GM21529 (cell line): ENCODE data around the gene IGFL2.
"Not testable (repeated sequence)": the region's sequence is repeated elsewhere in the genome, so short reads cannot be mapped to it uniquely, and the experiment has no call there.

ENCODE experiments used
- ATAC-seq: cut with Tn5 transposase; IDR thresholded peaks from one replicate; pipeline ENCODE4 v1.9.1; 2021; ENCODE audit not compliant: unreplicated experiment

The IGFL2 gene

GRCh38 chr19:46147791-46148288, at the start of gene IGFL2:
TSS of gene IGFL2 (plus strand) at chr19:46148238. CDS start at chr19:46148279, 41 bp downstream.
- ATAC-seq = no peak

- no peak for ATAC-seq
Measured at GRCh38 chr19:46100344-46100743, 47.7 kb upstream of the IGFL2 start.

DNA sequence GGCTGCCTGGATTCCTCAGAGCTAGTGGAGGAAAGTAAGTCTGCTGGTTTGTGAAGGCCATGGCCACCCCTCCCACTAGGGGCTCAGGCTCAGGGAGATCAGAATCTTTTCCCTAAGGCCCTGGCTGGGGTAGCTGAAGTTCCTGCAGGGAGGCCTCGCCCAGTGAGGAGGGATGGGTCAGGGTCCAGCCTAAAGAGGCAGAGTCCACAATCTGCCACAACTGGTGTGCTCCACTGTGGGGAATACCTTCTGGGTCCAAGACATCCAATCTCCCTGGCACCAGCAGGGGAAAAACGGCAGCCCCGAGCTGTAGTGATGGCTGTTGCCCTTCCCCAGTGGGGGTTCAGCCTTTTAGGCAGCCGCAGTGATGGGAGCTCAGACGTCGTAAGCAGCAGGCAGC, 46.7 kb upstream of the IGFL2 start:
- no peak for ATAC-seq

GRCh38 chr19:46102333-46102732, 45.7 kb upstream of the IGFL2 start:
- not testable (repeated sequence) for ATAC-seq

GRCh38 chr19:46107371-46107770, 40.7 kb upstream of the IGFL2 start:
- no peak for ATAC-seq

- no peak for ATAC-seq
Measured at GRCh38 chr19:46109876-46110275, 38.2 kb upstream of the IGFL2 start.

DNA sequence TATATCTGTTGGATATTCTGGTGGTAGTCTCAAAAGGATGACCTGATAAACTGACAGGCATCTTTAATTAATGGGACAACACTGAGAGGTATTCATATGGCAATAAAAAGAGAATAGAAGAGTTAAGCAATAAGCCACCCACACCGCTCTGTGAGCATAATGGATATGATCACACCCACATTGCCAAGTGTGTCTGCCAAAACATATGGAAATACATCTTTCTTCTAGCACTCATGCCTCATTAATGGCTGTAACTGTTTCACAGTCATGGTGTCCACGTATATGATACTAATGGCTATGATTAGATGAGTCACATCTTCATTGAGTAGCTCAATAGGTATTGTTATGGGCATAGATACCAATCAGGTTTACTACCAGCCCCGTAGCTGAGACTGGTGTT, 36.7 kb upstream of the IGFL2 start:
- no peak for ATAC-seq

GRCh38 chr19:46112527-46112926, 35.5 kb upstream of the IGFL2 start:
- no peak for ATAC-seq

- no peak for ATAC-seq
Measured at GRCh38 chr19:46113726-46114125, 34.3 kb upstream of the IGFL2 start.

- ATAC-seq = peak; percentile 72
Measured at GRCh38 chr19:46115396-46116106, 32.5 kb upstream of the IGFL2 start.

GRCh38 chr19:46116121-46116520, 31.9 kb upstream of the IGFL2 start:
- ATAC-seq = no peak

DNA sequence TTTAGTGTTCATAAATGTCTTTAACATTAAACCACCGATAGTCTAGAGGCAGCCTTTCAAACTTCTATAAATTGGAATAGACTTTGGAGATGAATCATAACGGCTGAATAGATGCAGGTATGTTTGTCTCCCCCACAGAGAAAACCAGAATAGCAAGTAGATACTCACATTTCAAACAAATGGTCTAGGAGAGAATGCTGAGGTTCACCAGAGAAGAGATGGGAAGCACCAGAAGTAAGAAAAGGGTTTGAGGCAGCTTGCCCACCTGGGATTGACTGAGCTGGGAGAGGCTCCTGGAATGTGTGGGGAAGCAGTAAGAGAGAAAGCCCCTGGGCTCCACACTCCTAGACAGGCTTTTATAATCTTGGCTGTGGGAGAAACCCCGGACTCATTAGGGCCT, 29.9 kb upstream of the IGFL2 start:
- ATAC-seq = no peak

GRCh38 chr19:46124638-46125115, 23.4 kb upstream of the IGFL2 start, which contains the start of gene IGFL3:
TSS of gene IGFL3 (minus strand) at chr19:46124688. CDS start at chr19:46124649, 39 bp downstream.
- ATAC-seq = no peak

DNA sequence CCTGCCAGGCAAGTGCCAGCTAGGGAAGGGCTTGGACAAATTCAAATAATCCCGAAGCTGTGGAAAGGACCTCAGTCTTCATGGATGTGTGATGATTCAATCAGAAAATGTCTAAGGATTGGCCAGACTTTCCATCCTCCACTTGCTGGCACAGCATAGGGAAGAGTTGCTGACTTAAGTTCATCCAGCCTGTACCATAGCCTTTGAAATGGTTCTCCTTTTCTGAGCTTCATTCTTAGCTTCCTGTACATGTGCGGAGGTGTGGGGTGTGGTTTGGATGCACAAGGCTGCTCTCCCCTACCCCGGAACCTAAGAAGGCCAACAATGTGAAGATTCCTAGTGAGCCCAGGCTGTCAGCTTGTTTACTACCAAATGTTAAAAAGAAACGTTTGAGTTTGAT, 22.6 kb upstream of the IGFL2 start:
- ATAC-seq = no peak

DNA sequence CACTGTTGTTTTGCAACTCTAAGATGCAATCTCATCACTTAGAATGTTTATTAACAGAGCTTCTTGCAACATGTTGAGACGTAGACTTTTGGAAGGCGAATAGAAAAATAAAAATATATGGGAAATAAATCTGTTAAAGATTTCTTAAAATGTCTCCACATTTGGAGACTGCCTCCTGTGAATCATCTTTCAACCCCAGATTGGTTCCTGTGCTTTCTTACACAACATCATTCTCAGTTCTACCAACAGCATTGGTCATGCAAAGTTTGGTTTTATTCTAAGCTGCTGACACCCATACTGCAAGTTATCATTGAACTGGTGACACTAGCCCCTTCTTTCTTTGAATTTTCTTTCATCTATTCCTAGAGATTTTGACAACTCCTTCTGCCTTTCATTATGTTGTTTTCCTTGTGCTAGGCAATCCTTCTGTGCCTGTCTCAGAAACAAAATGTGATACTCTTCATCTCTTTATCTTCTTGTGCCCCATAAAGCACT, 21.9 kb upstream of the IGFL2 start:
- no peak for ATAC-seq

DNA sequence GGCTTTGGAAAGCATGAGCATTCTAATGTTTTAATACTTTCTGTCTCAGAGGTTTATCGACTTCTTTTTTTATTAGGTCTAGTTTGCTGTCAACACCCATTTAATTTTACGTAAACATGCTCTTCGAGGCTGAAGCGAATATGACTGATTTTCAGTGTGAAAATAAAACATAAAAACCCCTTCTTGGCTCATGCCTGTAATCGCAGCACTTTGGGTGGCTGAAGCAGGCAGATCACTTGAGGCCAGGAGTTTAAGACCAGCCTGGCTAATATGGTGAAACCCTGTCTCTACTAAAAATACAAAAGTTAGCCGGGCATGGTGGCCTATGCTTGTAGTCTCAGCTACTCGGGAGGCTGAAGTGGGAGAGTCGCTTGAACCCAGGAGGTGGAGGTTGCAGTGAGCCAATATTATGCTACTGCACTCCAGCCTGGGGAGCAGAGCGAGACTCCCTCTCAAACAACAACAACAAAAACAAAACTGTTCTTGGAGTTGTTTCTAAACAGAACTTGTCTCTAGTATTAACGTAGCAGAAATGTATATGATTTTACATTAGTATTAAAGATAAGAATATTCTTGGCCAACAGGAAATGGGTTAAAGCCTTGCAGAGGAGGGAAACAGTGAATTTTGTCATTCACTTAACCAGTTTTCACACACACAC, 16.4 kb upstream of the IGFL2 start:
- no peak for ATAC-seq

DNA sequence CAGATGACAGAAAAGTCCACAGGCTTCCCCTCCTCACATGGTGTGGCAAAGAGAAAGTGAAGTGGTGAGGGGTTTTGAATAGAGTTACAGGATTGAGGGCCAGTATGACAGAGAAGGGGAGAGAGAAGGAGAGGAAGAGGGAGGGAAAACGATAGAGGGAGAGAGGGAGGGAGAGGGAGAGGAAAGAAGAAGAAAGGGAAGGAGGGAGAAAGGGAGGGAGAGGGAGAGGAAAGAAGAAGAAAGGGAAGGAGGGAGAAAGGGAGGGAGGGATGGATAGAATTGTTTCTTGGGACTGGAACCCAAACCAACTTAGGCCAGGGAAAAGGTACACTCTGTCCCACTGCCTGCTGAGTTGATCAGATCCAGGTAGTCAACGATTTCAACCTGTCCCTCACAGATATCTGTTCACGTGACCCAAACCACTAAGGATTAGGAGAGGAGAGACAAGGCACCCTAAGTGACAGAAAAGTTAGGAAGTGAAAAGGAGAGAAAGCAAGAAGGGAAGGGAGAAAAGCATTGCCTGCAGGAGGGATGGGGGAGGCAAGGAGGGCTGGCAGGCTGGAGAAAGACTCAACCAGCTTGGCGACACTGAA, 15.4 kb upstream of the IGFL2 start:
- ATAC-seq = no peak

DNA sequence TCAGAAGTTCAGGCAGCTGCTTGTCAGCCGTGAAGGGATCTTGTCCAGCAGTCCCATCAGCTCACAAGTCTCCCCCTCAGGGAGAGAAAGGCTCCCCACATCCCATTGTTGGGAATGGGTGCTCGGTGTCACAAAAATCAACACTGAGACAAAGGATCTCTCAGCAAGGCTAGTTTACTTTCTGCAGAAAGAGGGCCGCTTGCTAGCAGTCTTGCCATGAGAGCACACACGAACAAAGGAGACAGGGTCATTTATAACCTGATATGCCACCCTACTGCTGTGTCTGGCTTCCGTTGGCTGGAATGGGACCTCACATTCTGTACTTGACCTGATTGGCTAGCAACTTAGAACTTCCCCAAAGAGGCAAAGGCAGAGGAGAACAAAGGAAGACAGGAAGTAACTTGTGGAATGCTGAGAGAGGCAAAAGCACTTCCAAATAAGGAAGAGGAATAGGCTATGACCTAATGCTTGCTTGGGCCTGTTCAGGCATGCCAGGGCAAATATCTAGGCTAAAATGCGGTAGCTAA, 14.9 kb upstream of the IGFL2 start:
- no peak for ATAC-seq

- no peak for ATAC-seq
Measured at GRCh38 chr19:46133777-46134241, 14.2 kb upstream of the IGFL2 start.

- no peak for ATAC-seq
Measured at GRCh38 chr19:46134527-46134926, 13.5 kb upstream of the IGFL2 start.

DNA sequence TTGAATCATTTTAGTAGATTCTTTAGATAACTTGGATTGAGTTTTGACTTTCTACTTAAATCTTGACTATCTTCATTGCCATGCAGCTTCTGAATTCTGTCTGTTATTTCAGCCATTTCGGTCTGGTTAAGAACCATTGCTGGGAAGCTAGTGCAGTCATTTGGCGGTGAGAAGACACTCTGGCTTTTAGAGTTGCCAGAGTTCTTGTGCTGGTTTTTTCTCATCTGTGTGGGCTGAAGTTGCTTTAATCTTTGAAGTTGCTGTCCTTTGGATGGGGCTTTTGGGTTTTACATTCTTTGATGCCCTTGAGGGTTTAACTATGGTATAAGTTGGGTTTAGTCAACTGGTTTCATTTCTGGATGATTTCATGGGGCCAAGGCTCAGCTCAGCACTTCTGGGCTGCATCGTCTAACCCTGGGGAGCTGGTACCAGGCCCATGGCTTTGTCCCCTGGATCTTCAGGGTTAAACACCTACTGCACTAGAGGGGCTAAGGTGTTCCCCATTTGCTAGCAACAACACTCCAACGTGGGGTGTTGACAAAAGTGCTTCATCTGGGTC, 10.0 kb upstream of the IGFL2 start:
- ATAC-seq = no peak
